Activated naive CD8-positive, alpha-beta T cell treated with anti-CD3 and anti-CD28 coated beads, Interleukin-2, amount 50 U/mL, for 24 hours (primary cell): ENCODE measurements around the gene ALDH4A1.
"Not testable (repeated sequence)": the region's sequence is repeated elsewhere in the genome, so short reads cannot be mapped to it uniquely, and the experiment has no call there.

Source experiments
- ATAC-seq: fragments of 150-1000 bp; cut with Tn5 transposase; one replicate; pipeline ENCODE4 v1.10.0; 2021
- DNase-seq: peaks from one replicate; pipeline ENCODE4 v3.0.0; 2021
- H3K27ac Mint-ChIP-seq: one replicate; pipeline ENCODE4 v1.8.0; 2021; ENCODE audit warnings: mild to moderate bottlenecking, mixed read lengths
- H3K27me3 Mint-ChIP-seq: one replicate; pipeline ENCODE4 v1.8.0; 2021; ENCODE audit warnings: mixed read lengths
- H3K36me3 Mint-ChIP-seq: one replicate; pipeline ENCODE4 v1.8.0; 2021; ENCODE audit warnings: low read depth, mixed read lengths
- H3K4me1 Mint-ChIP-seq: one replicate; pipeline ENCODE4 v1.8.0; 2021; ENCODE audit warnings: mixed read lengths
- H3K4me3 Mint-ChIP-seq: one replicate; pipeline ENCODE4 v1.8.0; 2021; ENCODE audit warnings: mild to moderate bottlenecking, moderate library complexity, mixed read lengths
- H3K9me3 Mint-ChIP-seq: one replicate; pipeline ENCODE4 v1.8.0; 2021; ENCODE audit warnings: mixed read lengths

The ALDH4A1 gene

DNA sequence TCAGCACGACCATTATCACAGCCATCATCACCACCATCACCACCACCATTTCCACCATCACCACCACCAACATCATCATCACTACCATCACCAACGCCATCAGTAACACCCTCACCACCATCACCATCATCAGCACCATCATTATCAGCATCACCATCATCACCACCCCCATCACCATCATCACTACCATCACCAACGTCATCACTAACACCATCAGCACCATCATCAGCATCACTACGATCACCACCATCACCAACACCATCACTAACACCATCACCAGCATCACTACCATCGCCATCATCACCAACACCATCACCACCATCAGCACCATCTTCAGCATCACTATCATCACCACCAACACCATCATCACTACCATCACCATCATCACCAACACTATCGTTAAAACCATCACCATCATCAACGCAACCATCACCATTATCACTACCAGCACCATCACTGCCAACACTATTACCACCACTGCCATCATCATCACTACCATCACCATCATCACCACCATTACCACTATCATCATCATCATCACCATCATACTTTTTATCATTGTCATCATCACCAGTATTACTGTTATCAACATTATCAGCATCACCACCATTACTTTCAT is 44.2 kb downstream of the ALDH4A1 start:
- Mint-ChIP-seq H3K27me3 (no peaks in the 10 kb centered on the region), H3K36me3 (no peaks in the 10 kb centered on the region), H3K4me1 (no peaks in the 10 kb centered on the region), H3K4me3 (no peak overlapping the region), H3K27ac (no peak overlapping the region), H3K9me3 (no peaks in the 10 kb centered on the region)
- DNase-seq (no peak), ATAC-seq (no peak)

DNA sequence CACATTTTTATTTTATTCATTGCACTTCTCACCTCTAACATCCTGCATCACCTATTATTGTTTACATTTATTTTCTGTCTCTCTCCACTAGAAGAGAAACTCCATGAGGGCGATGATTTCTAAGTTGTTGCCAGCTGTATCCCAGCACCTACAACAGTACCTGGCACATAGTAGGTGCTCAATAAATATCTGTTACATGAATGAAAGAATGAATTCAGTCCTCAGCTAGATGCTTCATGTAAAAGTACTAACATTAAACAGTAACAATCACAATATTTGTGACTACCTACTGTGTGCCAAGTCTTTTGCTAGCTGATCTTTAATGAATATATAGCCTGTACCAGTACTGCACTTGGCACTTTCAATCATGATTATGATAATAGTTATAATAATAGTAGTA is 45.9 kb downstream of the ALDH4A1 start:
- Mint-ChIP-seq H3K36me3 (no peaks in the 10 kb centered on the region), H3K4me1 (no peaks in the 10 kb centered on the region), H3K9me3 (no peaks in the 10 kb centered on the region), H3K27ac (no peak overlapping the region), H3K27me3 (no peaks in the 10 kb centered on the region), H3K4me3 (no peak overlapping the region)
- no peak for ATAC-seq
- DNase-seq, result no peak

DNA sequence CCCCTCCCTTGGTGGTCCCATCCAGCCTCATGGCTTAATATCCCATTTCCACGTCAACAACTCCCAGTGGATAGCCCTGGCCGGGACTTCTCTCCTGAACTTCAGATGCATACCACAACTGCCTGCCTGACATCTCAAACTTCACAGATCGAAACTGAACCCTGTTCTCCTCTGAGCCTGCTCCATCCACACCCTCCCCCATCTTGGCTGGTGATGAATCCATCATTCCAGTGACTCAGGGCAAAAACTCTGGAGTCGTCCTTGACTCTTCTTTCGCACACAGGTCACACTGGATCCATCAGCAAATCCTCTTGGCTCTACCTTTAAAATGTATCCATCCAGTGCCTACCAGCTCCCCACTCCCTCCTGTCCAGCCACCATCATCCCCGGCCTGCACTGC is 46.8 kb downstream of the ALDH4A1 start:
- H3K36me3 Mint-ChIP-seq, result no peaks in the 10 kb centered on the region
- H3K4me1 Mint-ChIP-seq, result no peaks in the 10 kb centered on the region
- H3K9me3 Mint-ChIP-seq, result no peaks in the 10 kb centered on the region
- ATAC-seq (no peak), DNase-seq (no peak)
- no peak overlapping the region for H3K4me3 Mint-ChIP-seq
- no peaks in the 10 kb centered on the region for H3K27me3 Mint-ChIP-seq
- H3K27ac Mint-ChIP-seq, result no peak overlapping the region

DNA sequence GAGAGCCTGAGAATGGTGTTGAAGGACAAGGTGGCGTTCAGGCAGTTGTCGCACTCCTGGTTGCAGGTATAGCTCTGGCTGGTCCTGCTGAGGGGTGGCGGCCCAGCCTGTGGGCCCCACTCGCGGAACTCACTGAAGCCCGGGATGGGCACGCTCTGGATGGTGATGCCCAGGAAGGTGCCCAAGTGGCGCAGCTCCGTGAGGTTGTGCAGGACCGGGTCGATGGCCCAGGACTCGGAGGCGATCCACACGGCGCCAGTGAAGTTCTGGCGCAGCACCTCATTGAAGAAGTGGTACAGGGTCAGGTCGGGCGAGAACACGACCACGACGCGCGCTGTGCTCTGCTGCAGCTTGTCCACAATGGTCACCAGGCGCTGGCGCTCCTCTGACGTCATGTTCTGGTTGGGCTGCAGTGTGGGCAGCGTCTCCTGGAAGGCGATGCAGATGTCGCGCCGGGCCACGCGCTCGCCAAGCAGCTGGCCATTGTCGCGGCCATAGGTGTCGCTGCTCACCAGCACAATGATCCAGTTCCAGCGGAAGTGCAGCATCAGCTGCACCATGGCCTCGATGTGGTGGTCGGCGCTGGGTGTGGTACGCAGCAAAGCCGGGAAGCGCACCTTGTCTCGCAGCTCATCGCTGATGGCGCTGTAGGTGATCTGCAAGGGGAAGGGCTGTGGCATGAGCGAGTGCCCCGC is 47.9 kb downstream of the ALDH4A1 start:
- Mint-ChIP-seq H3K4me1 (no peaks in the 10 kb centered on the region), H3K4me3 (no peak overlapping the region), H3K27me3 (no peaks in the 10 kb centered on the region), H3K36me3 (no peaks in the 10 kb centered on the region), H3K9me3 (no peaks in the 10 kb centered on the region), H3K27ac (no peak overlapping the region)
- DNase-seq (no peak), ATAC-seq (no peak)

DNA sequence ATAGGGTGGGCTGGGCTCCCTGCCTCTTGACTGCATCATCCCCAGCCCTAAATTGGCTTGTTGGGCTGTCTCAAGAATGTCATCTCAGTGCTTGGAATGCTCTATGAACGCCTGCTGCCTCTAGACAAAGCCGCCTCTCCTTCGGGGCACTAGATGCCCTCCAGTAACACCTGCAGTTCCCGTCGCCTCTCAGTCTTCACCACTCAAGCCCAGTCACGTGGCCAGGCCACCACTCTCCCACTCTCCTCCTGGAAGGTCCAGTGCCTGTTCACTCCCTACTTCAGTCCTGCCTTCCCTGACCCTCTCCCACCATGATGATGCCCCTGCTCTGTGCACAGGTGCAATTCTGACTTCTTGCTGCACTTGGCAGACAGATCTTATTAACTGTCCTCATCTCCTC is 49.9 kb downstream of the ALDH4A1 start:
- H3K9me3 Mint-ChIP-seq, result no peaks in the 10 kb centered on the region
- no peaks in the 10 kb centered on the region for H3K4me1 Mint-ChIP-seq
- DNase-seq (no peak), ATAC-seq (no peak)
- no peaks in the 10 kb centered on the region for H3K27me3 Mint-ChIP-seq
- no peak overlapping the region for H3K4me3 Mint-ChIP-seq
- no peaks in the 10 kb centered on the region for H3K36me3 Mint-ChIP-seq
- H3K27ac Mint-ChIP-seq, result no peak overlapping the region

DNA sequence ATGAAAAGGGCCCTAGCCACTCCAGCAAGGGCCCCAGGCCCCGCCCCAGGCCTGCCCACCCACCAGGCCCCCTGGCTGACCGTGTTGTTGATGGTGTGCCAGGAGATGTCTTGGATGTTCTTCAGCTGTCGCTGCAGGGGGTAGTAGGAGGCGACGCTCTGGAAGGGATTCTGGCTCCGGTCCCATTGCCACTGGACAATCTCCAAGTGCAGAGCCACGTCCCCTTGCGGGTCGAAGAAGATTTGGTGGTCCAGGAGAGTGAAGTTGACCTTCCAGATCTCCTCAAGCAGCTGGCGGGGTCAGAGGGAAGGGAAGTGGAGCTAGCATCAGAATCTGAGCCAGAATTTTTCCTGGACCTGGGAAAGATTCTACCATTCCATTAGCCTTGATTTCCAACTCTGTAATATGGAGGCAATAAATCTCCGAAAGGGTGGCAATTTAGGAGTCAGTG is 53.1 kb downstream of the ALDH4A1 start:
- DNase-seq (no peak), ATAC-seq (no peak)
- H3K27me3 Mint-ChIP-seq, result no peaks in the 10 kb centered on the region
- no peaks in the 10 kb centered on the region for H3K36me3 Mint-ChIP-seq
- no peaks in the 10 kb centered on the region for H3K4me1 Mint-ChIP-seq
- no peak overlapping the region for H3K4me3 Mint-ChIP-seq
- no peaks in the 10 kb centered on the region for H3K9me3 Mint-ChIP-seq
- no peak overlapping the region for H3K27ac Mint-ChIP-seq

DNA sequence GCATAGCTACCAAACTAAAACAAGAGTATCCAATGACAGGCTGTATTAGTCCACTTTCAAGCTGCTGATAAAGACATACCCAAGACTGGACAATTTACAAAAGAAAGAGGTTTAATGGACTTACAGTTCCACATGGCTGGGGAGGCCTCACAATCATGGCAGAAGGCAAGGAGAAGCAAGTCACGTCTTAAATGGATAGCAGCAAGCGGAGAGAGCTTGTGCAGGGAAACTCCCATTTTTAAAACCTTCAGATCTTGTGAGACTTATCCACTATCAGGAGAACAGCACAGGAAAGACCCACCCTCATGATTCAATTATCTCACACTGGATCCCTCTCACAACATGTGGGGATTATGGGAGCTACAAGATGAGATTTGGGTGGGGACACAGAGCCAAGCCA is 54.6 kb downstream of the ALDH4A1 start:
- not testable (repeated sequence) for ATAC-seq, H3K9me3 Mint-ChIP-seq, H3K4me3 Mint-ChIP-seq, DNase-seq, H3K4me1 Mint-ChIP-seq, H3K36me3 Mint-ChIP-seq, H3K27ac Mint-ChIP-seq, H3K27me3 Mint-ChIP-seq

DNA sequence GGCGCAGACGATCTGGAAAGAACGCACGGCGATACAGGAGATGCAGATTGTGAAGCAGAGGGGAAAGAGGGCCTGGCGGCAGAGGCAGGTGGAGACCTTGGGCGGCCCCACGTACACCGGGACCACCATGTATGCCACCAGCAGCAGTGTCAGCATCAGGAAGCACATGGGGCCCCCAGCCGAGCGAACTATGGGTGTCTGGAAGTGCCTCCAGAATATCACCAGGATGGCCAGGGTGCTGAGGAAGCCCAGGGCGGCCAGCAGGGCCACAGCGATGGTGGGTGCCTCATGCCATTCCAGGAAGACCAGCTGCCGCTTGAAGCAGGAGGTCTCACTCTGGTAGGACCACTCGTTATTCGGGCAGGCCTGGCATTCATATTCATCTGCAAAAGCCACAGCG is 62.2 kb downstream of the ALDH4A1 start:
- no peaks in the 10 kb centered on the region for H3K36me3 Mint-ChIP-seq
- no peak overlapping the region for H3K4me3 Mint-ChIP-seq
- no peak overlapping the region for H3K27ac Mint-ChIP-seq
- no peaks in the 10 kb centered on the region for H3K4me1 Mint-ChIP-seq
- ATAC-seq (no peak), DNase-seq (no peak)
- H3K27me3 Mint-ChIP-seq, result peaks cover 16% of the 10 kb centered on the region
- H3K9me3 Mint-ChIP-seq, result no peaks in the 10 kb centered on the region

DNA sequence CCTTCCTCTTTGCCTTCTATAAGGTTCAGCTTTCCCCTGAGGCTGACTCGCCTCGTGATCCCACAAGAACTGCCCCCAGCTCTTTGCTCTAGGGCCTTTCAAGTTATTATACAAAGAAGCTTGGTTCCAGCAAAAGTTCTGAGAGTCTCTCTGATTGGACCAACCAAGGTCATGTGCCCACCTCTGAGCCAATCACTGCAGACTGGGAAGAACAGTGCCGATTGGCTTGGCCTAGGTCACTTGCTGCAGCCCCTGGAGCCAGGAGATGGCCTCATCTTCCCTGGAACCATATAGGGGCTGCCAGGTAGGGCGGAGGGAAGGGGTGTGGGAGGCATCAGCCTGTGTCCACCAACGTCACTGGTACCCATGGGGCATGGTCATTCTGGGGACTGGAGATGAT is 65.7 kb downstream of the ALDH4A1 start:
- no peaks in the 10 kb centered on the region for H3K4me1 Mint-ChIP-seq
- no peaks in the 10 kb centered on the region for H3K9me3 Mint-ChIP-seq
- H3K27ac Mint-ChIP-seq, result no peak overlapping the region
- ATAC-seq, result no peak
- H3K27me3 Mint-ChIP-seq, result peaks cover 16% of the 10 kb centered on the region
- no peak overlapping the region for H3K4me3 Mint-ChIP-seq
- no peak for DNase-seq
- no peaks in the 10 kb centered on the region for H3K36me3 Mint-ChIP-seq

DNA sequence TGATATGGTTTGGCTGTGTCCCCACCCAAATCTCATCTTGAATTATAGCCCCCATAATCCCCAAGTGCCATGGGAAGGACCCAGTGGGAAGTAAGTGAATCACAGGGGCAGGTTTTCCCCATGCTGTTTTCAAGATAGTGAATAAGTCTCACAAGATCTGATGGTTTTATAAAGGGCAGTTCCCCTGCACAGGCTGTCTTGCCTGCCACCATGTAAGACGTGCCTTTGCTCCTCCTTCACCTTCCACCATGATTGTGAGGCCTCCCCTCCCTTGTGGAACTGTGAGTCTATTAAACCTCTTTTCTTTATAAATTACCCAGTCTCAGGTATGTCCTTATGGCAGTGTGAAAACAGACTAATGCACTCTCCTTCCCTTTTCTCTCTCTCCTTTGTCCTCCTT is 70.0 kb downstream of the ALDH4A1 start:
- H3K36me3 Mint-ChIP-seq, ATAC-seq, H3K4me3 Mint-ChIP-seq, H3K27ac Mint-ChIP-seq, H3K4me1 Mint-ChIP-seq, H3K9me3 Mint-ChIP-seq, DNase-seq, H3K27me3 Mint-ChIP-seq: not testable (repeated sequence)

DNA sequence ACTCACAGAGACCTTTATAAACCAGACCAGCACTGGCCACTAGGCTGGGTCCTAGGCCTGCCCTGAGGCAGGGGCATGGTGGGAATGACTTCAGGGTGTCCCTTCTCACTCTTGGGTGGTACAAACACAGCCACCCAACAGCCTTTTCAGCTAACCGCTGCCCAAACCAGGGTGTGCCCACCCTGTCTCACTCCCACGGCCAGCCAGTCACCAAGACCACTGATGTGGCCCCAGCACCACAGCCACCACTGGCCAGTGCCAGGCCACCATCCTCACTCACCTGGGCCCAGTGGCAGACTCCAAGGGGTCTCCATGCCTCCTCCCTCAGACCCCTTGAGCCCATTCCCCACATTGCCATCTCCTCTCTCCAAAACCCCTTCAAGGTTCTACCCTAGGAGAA is 70.7 kb downstream of the ALDH4A1 start:
- DNase-seq, result no peak
- no peak overlapping the region for H3K27ac Mint-ChIP-seq
- peaks cover 6% of the 10 kb centered on the region for H3K27me3 Mint-ChIP-seq
- no peaks in the 10 kb centered on the region for H3K4me1 Mint-ChIP-seq
- no peaks in the 10 kb centered on the region for H3K36me3 Mint-ChIP-seq
- no peak for ATAC-seq
- H3K4me3 Mint-ChIP-seq, result no peak overlapping the region
- H3K9me3 Mint-ChIP-seq, result peaks cover 6% of the 10 kb centered on the region

DNA sequence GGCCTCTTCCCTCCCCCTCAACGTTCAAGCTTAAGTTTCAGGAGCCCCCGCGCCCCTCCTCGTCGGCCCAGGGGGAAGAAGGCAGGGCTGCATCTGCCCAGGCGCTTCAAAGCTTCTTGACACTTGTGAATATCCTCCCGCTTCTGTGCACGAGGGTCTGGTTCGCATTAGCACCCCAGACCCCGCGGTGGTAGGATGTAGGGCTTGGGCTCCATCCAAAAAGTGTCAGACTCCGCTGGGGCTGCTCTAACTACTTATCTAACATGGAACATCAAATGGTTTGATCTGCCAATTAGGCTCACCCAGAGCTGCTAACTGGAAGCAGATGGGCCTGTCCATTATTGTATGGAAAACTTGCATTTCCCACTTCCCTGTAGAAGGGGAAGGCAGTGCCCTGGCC is 71.8 kb downstream of the ALDH4A1 start:
- H3K27ac Mint-ChIP-seq, result no peak overlapping the region
- DNase-seq, result no peak
- no peak for ATAC-seq
- H3K4me3 Mint-ChIP-seq, result no peak overlapping the region
- H3K27me3 Mint-ChIP-seq, result peaks cover 2% of the 10 kb centered on the region
- peaks cover 6% of the 10 kb centered on the region for H3K9me3 Mint-ChIP-seq
- H3K4me1 Mint-ChIP-seq, result no peaks in the 10 kb centered on the region
- H3K36me3 Mint-ChIP-seq, result no peaks in the 10 kb centered on the region

DNA sequence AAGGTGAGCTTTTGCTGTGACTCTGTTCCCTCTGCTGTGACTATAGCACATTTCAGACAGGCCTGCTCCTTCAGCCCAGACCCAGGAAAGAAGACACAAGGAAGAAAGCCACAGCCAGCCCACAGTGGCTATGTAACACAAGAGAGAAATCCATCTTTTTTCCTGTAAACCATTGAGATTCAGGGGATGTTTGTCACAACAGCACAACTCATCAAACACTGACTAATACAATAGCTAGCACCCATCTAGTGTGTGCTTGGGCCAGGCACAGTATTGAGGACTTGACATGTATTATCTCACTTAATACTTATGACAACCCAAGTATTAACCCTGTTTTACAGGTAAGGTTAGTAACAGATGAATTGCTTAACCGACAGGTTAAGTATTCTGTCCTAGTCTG is 72.7 kb downstream of the ALDH4A1 start:
- Mint-ChIP-seq H3K4me1 (no peaks in the 10 kb centered on the region), H3K9me3 (peaks cover 6% of the 10 kb centered on the region), H3K27ac (no peak overlapping the region), H3K36me3 (no peaks in the 10 kb centered on the region), H3K4me3 (no peak overlapping the region), H3K27me3 (no peaks in the 10 kb centered on the region)
- DNase-seq, result no peak
- ATAC-seq, result no peak

DNA sequence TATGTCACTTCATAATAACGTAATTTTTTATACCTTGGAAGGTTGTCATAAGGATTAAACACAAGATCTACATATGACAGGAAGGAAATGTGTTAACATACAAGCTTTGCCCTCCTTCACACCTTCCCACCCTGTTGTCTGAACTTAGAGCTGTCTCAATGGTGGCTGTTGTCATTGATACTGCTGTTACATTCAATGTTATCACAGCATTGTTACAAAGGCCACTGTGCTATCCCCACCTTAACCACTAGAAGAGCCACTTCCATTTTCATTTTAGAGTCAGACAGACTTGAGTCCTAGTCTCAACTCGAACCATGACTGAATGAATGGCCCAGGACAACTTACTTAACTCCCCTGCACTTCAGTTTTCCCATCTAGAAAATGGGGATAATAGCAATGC is 74.1 kb downstream of the ALDH4A1 start:
- ATAC-seq (no peak), DNase-seq (no peak)
- no peaks in the 10 kb centered on the region for H3K36me3 Mint-ChIP-seq
- H3K4me3 Mint-ChIP-seq, result no peak overlapping the region
- H3K4me1 Mint-ChIP-seq, result no peaks in the 10 kb centered on the region
- H3K27ac Mint-ChIP-seq, result no peak overlapping the region
- peaks cover 6% of the 10 kb centered on the region for H3K9me3 Mint-ChIP-seq
- no peaks in the 10 kb centered on the region for H3K27me3 Mint-ChIP-seq

DNA sequence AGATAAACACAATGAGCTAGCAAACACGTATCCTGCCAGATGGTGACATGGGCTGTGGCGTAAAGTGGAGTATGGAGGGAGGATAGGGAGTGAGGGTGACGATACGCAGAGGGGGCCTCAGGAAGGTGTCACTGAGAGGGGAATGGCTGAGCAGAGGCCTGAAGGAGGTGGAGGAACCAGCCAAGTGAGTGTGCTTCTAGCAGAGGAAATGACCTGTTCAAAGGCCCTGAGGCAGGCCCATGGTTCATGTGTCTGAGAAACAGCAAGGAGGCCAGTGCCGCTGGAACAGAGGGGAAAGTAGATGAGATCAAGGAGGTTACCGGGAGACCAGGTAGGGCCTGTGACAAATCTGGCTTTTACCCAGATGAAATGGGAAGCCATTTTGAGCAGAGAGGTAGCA is 78.9 kb downstream of the ALDH4A1 start:
- Mint-ChIP-seq H3K4me3 (no peak overlapping the region), H3K27ac (no peak overlapping the region)
- no peak for ATAC-seq

More for the DNA sequence above, 78.9 kb downstream of the ALDH4A1 start:
- H3K9me3 Mint-ChIP-seq, result peaks cover 6% of the 10 kb centered on the region
- H3K27me3 Mint-ChIP-seq, result peaks cover 21% of the 10 kb centered on the region
- no peak for DNase-seq
- no peaks in the 10 kb centered on the region for H3K36me3 Mint-ChIP-seq
- no peaks in the 10 kb centered on the region for H3K4me1 Mint-ChIP-seq
